T-cell (primary cell): Measurements from ENCODE around the gene ZIM2. TPM values are rescaled to one million over a fixed set of nuclear protein-coding genes. Genes with fewer than 3 reads are reported as not detected.
A peak's percentile ranks its signal among the peaks of the same experiment; 100 is the strongest.

Experiments used
- ATAC-seq, 4 experiments: fragments of 200-7000 bp in 3 of 4; fragments of 150-1000 bp in 1 of 4; cut with Tn5 transposase; replicated peaks in 1 of 4; 1 replicate in 3 of 4; 2 replicates in 1 of 4; pipeline ENCODE4 v1.10.0; 2021; ENCODE audit warnings: moderate library complexity in 3 of 4, mild to moderate bottlenecking in 2 of 4, moderate number of reproducible peaks in 1 of 4
- CTCF ChIA-PET, 2 donors: fragments of 300-600 bp; sonication (Branson Sonifier 250); formaldehyde crosslinking; loops; one replicate each; lab custom pipeline; 2022; ENCODE audit warnings: antibody characterized with exemption in 2 of 2; lab: Charles Lee
- POLR2A ChIA-PET, 2 donors: fragments of 300-600 bp; sonication (Branson Sonifier 250); formaldehyde crosslinking; loops; one replicate each; lab custom pipeline; 2022; ENCODE audit warnings: antibody characterized with exemption in 2 of 2; lab: Charles Lee
- DNase-seq, 35 experiments: peaks; one replicate each; pipeline versions ENCODE4 v3.0.0 to v3.0.0-alpha.2; 2013 to 2023
- H3K27ac ChIP-seq: one replicate; pipeline ENCODE4 v1.5.1; 2013; ENCODE audit warnings: low read length
- H3K27me3 ChIP-seq, 2 experiments: replicated peaks in 1 of 2; 1 replicate in 1 of 2; 2 replicates in 1 of 2; pipeline versions ENCODE4 v1.6.1 to v1.7.0; 2013; ENCODE audit warnings: low read length in 1 of 2, mixed read lengths in 1 of 2; ENCODE audit not compliant: control insufficient read depth in 2 of 2, insufficient read depth in 2 of 2; ENCODE audit errors: extremely low read depth in 1 of 2
- H3K36me3 ChIP-seq, 2 donors: 1 replicate in 1 of 2; 2 replicates in 1 of 2; pipeline versions ENCODE4 v1.6.1 to v1.7.0; 2013; ENCODE audit warnings: low read length in 1 of 2; ENCODE audit not compliant: control insufficient read depth in 2 of 2, insufficient read depth in 1 of 2; ENCODE audit errors: extremely low read depth in 1 of 2
- H3K4me1 ChIP-seq, 2 experiments: 1 replicate in 1 of 2; 2 replicates in 1 of 2; pipeline versions ENCODE4 v1.6.1 to v1.7.0; 2013; ENCODE audit warnings: low read length in 2 of 2, mixed read lengths in 1 of 2; ENCODE audit not compliant: insufficient read depth in 2 of 2, control insufficient read depth in 1 of 2; ENCODE audit errors: extremely low read depth in 1 of 2
- H3K4me3 ChIP-seq, 2 donors: 1 replicate in 1 of 2; 2 replicates in 1 of 2; pipeline versions ENCODE4 v1.5.1 to v1.7.0; 2013; ENCODE audit warnings: mild to moderate bottlenecking in 2 of 2, low read length in 1 of 2, moderate library complexity in 1 of 2; ENCODE audit not compliant: control insufficient read depth in 1 of 2; ENCODE audit errors: extremely low read depth in 1 of 2
- H3K9me3 ChIP-seq: 2 replicates; pipeline ENCODE4 v1.7.0; 2013
- H3K27ac Mint-ChIP-seq, 2 donors: one replicate each; pipeline ENCODE4 v1.8.0; 2020 to 2021; ENCODE audit warnings: mild to moderate bottlenecking in 2 of 2, mixed read lengths in 2 of 2
- H3K27me3 Mint-ChIP-seq, 2 donors: one replicate each; pipeline ENCODE4 v1.8.0; 2021 to 2022; ENCODE audit warnings: mixed read lengths in 2 of 2
- H3K36me3 Mint-ChIP-seq: one replicate; pipeline ENCODE4 v1.8.0; 2021; ENCODE audit warnings: mixed read lengths
- H3K4me1 Mint-ChIP-seq, 3 donors: one replicate each; pipeline ENCODE4 v1.8.0; 2020 to 2022; ENCODE audit warnings: mixed read lengths in 3 of 3, mild to moderate bottlenecking in 1 of 3
- H3K4me3 Mint-ChIP-seq, 3 donors: one replicate each; pipeline ENCODE4 v1.8.0; 2020 to 2022; ENCODE audit warnings: mild to moderate bottlenecking in 3 of 3, mixed read lengths in 3 of 3, moderate library complexity in 3 of 3
- H3K9me3 Mint-ChIP-seq, 3 donors: one replicate each; pipeline ENCODE4 v1.8.0; 2020 to 2022; ENCODE audit warnings: mixed read lengths in 3 of 3
- WGBS: methylation state at CpG from one replicate; pipeline ENCODE4 v1.1.5; 2013; ENCODE audit warnings: missing lambda C conversion rate; ENCODE audit not compliant: insufficient coverage; 5-methylcytosine and 5-hydroxymethylcytosine counted together
- total RNA-seq, 35 experiments: library from RNA in 6 of 35; stranded (reverse) in 6 of 35; fragments of 120-200 nt in 1 of 35; gene quantifications; one replicate each; pipeline versions ENCODE4 v1.2.1 to v1.2.4 and lab custom pipeline; 2013 to 2026

ZIM2 gene
- total RNA-seq, 5 donors from 2014 or later (not counting 1 experiment from before 2014, with no cell fraction given), result not detected

DNA sequence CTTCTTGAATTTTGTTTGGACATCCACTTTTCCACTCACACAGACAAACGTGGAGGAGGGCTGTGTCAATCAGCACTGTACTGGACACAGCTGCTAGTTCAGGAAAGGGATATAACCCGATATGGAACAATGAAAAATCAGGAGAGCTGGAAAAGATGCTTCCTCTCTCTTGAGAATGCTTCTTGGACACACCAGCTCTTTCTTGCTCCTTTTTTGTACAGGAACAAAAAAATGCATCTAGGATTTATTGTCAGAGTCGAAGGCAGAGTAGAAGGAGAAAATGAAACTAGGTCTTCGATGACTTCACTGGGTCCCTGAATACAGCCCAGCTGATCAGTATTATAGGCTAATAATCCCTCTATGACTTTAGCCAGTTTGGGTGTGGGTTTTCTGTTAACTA, 62.2 kb downstream of the ZIM2 start:
- Histone ChIP-seq H3K27ac (no peak overlapping the region), H3K27me3 (no peaks in the 10 kb centered on the region), H3K4me3 (no peak overlapping the region), H3K9me3 (no peaks in the 10 kb centered on the region), H3K36me3 (no peaks in the 10 kb centered on the region), H3K4me1 (no peaks in the 10 kb centered on the region)
- DNase-seq, result no peak
- no peaks in the 10 kb centered on the region for H3K4me1 Mint-ChIP-seq
- no peak for ATAC-seq
- peaks cover 33 to 54% (median 38%) of the 10 kb centered on the region in 3 donors for H3K9me3 Mint-ChIP-seq
- no peak overlapping the region for H3K4me3 Mint-ChIP-seq
- no peaks in the 10 kb centered on the region for H3K27me3 Mint-ChIP-seq
- CTCF ChIA-PET, result no interaction called here
- H3K36me3 Mint-ChIP-seq, result no peaks in the 10 kb centered on the region
- WGBS, result no CpG with 5 or more reads among the region's 4 CpGs
- POLR2A ChIA-PET, result no interaction called here
- H3K27ac Mint-ChIP-seq, result no peak overlapping the region

- H3K27ac Mint-ChIP-seq, result no peak overlapping the region
- Histone ChIP-seq H3K4me1 (peaks cover 0 to 6% of the 10 kb centered on the region in 2 experiments), H3K27me3 (peaks cover 0 to 6% of the 10 kb centered on the region in 2 experiments), H3K27ac (no peak overlapping the region), H3K36me3 (no peaks in the 10 kb centered on the region), H3K9me3 (no peaks in the 10 kb centered on the region), H3K4me3 (no peak overlapping the region)
- peaks cover 21 to 50% (median 33%) of the 10 kb centered on the region in 3 donors for H3K9me3 Mint-ChIP-seq
- no CpG with 5 or more reads among the region's 4 CpGs for WGBS
- no peak for DNase-seq
- peaks cover 9 to 10% (median 10%) of the 10 kb centered on the region in 3 donors for H3K4me1 Mint-ChIP-seq
- no peak overlapping the region for H3K4me3 Mint-ChIP-seq
- POLR2A ChIA-PET, result no interaction called here
- H3K36me3 Mint-ChIP-seq, result peaks cover 17% of the 10 kb centered on the region
- CTCF ChIA-PET, result no interaction called here
- H3K27me3 Mint-ChIP-seq, result peaks cover 1 to 4% of the 10 kb centered on the region in 2 donors
- ATAC-seq, result no peak
Measured at GRCh38 chr19:56769650-56770049, 70.9 kb downstream of the ZIM2 start.

DNA sequence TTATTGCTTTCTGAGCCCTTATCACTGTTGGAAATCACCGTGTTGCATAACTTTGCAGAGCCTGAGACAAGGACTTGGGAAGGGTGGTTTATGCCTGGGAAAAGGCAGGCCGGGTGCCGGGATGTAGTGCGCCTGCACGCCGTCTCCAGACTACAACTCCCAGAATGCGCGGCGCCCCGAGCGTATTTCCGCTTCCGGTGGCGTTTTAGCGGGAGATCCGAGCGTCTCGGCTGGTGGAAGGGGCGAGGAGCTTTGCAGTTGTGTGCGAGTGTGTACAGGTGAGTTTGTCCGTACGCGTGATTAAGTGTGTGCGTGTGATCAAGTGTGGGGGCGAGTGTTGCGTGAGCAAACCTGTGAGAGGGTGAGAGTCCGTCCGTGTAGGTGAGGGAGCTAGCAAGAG, 75.4 kb downstream of the ZIM2 start:
- peak overlapping the region; percentile 15 to 55 for H3K4me3 ChIP-seq
- peaks cover 0 to 6% of the 10 kb centered on the region in 2 experiments for H3K27me3 ChIP-seq
- Mint-ChIP-seq H3K9me3 (peaks cover 30 to 59% (median 48%) of the 10 kb centered on the region in 3 donors), H3K27ac (no peak overlapping the region), H3K4me1 (peaks cover 9 to 10% (median 10%) of the 10 kb centered on the region in 3 donors), H3K27me3 (peaks cover 1 to 8% of the 10 kb centered on the region in 2 donors), H3K4me3 (peak overlapping the region; percentile 41 to 79 (median 64)), H3K36me3 (peaks cover 20% of the 10 kb centered on the region)
- 15% methylated on average over 28 of the region's 28 CpGs for WGBS
- H3K27ac ChIP-seq, result no peak overlapping the region
- ATAC-seq (no peak), DNase-seq (peak in 3 of 35 experiments; percentile 1 to 24 (median 6))
- H3K36me3 ChIP-seq, result no peaks in the 10 kb centered on the region
- H3K4me1 ChIP-seq, result peaks cover 0 to 6% of the 10 kb centered on the region in 2 experiments
- CTCF ChIA-PET, result no interaction called here
- H3K9me3 ChIP-seq, result no peaks in the 10 kb centered on the region
- POLR2A ChIA-PET, result no interaction called here

DNA sequence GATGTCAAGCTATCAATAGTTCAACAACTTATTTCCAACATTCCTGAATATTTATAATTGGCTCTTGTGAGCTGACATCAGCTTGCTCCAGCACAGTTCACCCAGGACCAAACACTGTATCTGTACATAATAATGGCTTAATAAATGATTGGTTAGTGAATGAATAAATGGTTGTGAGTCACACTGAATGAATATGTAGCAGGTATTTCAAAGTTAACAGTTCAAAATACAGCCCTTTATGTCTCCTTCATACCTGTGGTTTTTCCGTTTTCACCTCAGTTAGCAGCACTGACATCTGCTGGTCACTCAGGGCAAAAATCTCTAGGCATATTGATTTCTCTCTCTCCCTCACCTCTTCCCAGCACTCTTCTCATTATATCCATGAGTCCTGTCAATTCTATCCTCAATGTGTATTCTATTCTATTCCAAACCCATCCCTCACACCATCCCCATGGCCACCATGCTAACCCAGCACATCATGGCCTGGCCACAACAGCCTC, 76.3 kb downstream of the ZIM2 start:
- no peak for ATAC-seq
- no peaks in the 10 kb centered on the region for H3K9me3 ChIP-seq
- no peaks in the 10 kb centered on the region for H3K36me3 ChIP-seq
- Mint-ChIP-seq H3K9me3 (peaks cover 30 to 62% (median 50%) of the 10 kb centered on the region in 3 donors), H3K4me3 (no peak overlapping the region), H3K27ac (no peak overlapping the region), H3K36me3 (peaks cover 20% of the 10 kb centered on the region), H3K27me3 (peaks cover 1 to 8% of the 10 kb centered on the region in 2 donors), H3K4me1 (peaks cover 9 to 10% (median 10%) of the 10 kb centered on the region in 3 donors)
- H3K4me3 ChIP-seq, result no peak overlapping the region
- DNase-seq, result no peak
- WGBS, result 75% methylated on average over 1 of the region's 1 CpG
- H3K4me1 ChIP-seq, result peaks cover 0 to 6% of the 10 kb centered on the region in 2 experiments
- ChIA-PET CTCF (no interaction called here), POLR2A (no interaction called here)
- peaks cover 0 to 6% of the 10 kb centered on the region in 2 experiments for H3K27me3 ChIP-seq
- H3K27ac ChIP-seq, result no peak overlapping the region

DNA sequence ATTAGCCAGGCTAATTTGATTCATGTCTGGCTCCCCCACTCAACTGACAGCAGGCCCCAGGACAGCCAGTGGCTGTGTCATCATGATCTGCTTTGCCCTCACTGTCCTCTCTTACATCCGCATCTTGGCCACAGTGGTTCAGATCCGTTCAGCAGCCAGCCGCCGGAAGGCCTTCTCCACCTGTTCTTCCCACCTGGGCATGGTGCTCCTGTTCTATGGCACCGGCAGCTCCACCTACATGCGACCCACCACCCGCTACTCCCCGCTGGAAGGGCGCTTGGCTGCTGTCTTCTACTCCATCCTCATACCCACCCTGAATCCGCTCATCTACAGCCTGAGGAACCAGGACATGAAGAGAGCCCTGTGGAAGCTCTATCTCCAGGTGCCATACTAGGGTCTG, 79.7 kb downstream of the ZIM2 start:
- Histone ChIP-seq H3K4me1 (peaks cover 0 to 6% of the 10 kb centered on the region in 2 experiments), H3K36me3 (no peaks in the 10 kb centered on the region), H3K27ac (no peak overlapping the region), H3K9me3 (no peaks in the 10 kb centered on the region), H3K4me3 (no peak overlapping the region), H3K27me3 (peaks cover 0 to 6% of the 10 kb centered on the region in 2 experiments)
- CTCF ChIA-PET, result no interaction called here
- Mint-ChIP-seq H3K9me3 (peaks cover 50 to 72% (median 65%) of the 10 kb centered on the region in 3 donors), H3K27me3 (peaks cover 0 to 8% of the 10 kb centered on the region in 2 donors), H3K36me3 (peaks cover 13% of the 10 kb centered on the region), H3K4me3 (no peak overlapping the region), H3K4me1 (peaks cover 9 to 10% (median 9%) of the 10 kb centered on the region in 3 donors), H3K27ac (no peak overlapping the region)
- DNase-seq (no peak), ATAC-seq (no peak)
- POLR2A ChIA-PET, result no interaction called here
- 97% methylated on average over 10 of the region's 10 CpGs for WGBS

DNA sequence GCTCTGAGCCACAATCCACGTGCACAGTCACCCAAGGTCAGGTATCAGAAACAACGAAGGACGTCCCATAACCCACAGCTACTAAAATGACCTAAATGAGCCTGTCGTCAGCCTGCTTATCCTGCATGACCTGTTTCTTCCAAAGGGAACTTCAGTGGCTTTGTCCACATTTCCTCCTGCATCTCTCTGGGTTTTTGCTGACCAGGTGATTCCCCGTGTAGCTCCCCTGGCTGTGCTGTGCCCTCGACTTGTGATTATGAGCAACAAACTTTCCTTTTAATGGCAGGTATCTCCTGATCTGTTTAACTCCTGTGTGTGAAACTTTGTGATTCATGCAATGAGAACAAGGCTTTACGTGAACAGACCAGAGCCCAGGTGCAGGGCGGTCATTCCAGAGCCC, 81.0 kb downstream of the ZIM2 start:
- Histone ChIP-seq H3K36me3 (no peaks in the 10 kb centered on the region), H3K27me3 (no peaks in the 10 kb centered on the region), H3K9me3 (no peaks in the 10 kb centered on the region), H3K27ac (no peak overlapping the region), H3K4me1 (no peaks in the 10 kb centered on the region), H3K4me3 (no peak overlapping the region)
- no peak for ATAC-seq
- DNase-seq, result no peak
- Mint-ChIP-seq H3K4me3 (no peak overlapping the region), H3K27me3 (peaks cover 0 to 3% of the 10 kb centered on the region in 2 donors), H3K36me3 (peaks cover 2% of the 10 kb centered on the region), H3K4me1 (no peaks in the 10 kb centered on the region), H3K9me3 (peaks cover 36 to 70% (median 61%) of the 10 kb centered on the region in 3 donors), H3K27ac (no peak overlapping the region)
- CTCF ChIA-PET, result no interaction called here
- 77% methylated on average over 7 of the region's 8 CpGs for WGBS
- POLR2A ChIA-PET, result no interaction called here
